Endothelial cell of umbilical vein (primary cell): ENCODE results near the gene THRSP. TPM values are rescaled to one million over a fixed set of nuclear protein-coding genes. Genes with fewer than 3 reads are reported as not detected.

Experiments
- BruUV-seq: library from RNA; stranded (reverse); fragments of 400-500 nt; replicated peaks from 2 replicates; lab custom pipeline; 2021; lab: Mats Ljungman, UMichigan
- CTCF ChIA-PET: fragments of 300-600, 350-600 bp; sonication (Branson Sonifier 250); formaldehyde crosslinking; loops from one replicate; lab custom pipeline; 2021; ENCODE audit warnings: antibody characterized with exemption, inconsistent platforms; lab: Charles Lee
- POLR2A ChIA-PET: fragments of 300-600, 350-600 bp; sonication (Branson Sonifier 250); formaldehyde crosslinking; loops from one replicate; lab custom pipeline; 2021; ENCODE audit warnings: antibody characterized with exemption, inconsistent platforms; lab: Charles Lee
- DNase-seq: peaks from one replicate; pipeline ENCODE4 v3.0.0-alpha.2; 2011; ENCODE audit warnings: low read depth, low spot score
- FAIRE-seq: peaks from 2 replicates; lab custom pipeline; 2011; peaks lifted over from hg19 to GRCh38; lab: Jason Lieb, UNC
- H2AFZ ChIP-seq: 2 replicates; pipeline ENCODE4 v1.6.0; 2012; ENCODE audit warnings: low read depth, low read length, control low read depth, inconsistent platforms
- H3K27ac ChIP-seq: 2 replicates; pipeline ENCODE4 v1.5.1; 2011; ENCODE audit warnings: low read depth, mild to moderate bottlenecking, control low read depth, low read length, moderate library complexity; ENCODE audit not compliant: insufficient read depth
- H3K27me3 ChIP-seq, 2 experiments: 2 replicates each; pipeline versions ENCODE4 v1.6.0 to v1.6.1; 2011; ENCODE audit warnings: low read length in 2 of 2, mixed read lengths in 1 of 2; ENCODE audit not compliant: control insufficient read depth in 2 of 2, insufficient read depth in 2 of 2
- H3K36me3 ChIP-seq, 2 experiments: 2 replicates in 1 of 2; 3 replicates in 1 of 2; pipeline ENCODE4 v1.5.1; 2011; ENCODE audit warnings: low read length in 2 of 2, mild to moderate bottlenecking in 1 of 2, moderate library complexity in 1 of 2; ENCODE audit not compliant: control insufficient read depth in 2 of 2, insufficient read depth in 2 of 2; ENCODE audit errors: extremely low read depth in 1 of 2
- H3K4me1 ChIP-seq: 3 replicates; pipeline ENCODE4 v1.5.1; 2011; ENCODE audit warnings: mild to moderate bottlenecking, low read length; ENCODE audit not compliant: control insufficient read depth, insufficient read depth; ENCODE audit errors: extremely low read depth
- H3K4me2 ChIP-seq: 2 replicates; pipeline ENCODE4 v1.6.1; 2011; ENCODE audit warnings: low read length, control low read depth, mixed read lengths; ENCODE audit not compliant: insufficient read depth
- H3K4me3 ChIP-seq, 3 experiments: fragments of 200-600 bp in 1 of 3; sonication (generic), shearing (Covaris generic) in 1 of 3; replicated peaks in 1 of 3; 2 replicates each; pipeline ENCODE4 v1.5.1; 2011 to 2016; ENCODE audit warnings: control low read depth in 3 of 3, low read length in 3 of 3, mild to moderate bottlenecking in 2 of 3, inconsistent platforms in 1 of 3, low read depth in 1 of 3, moderate library complexity in 1 of 3; ENCODE audit not compliant: insufficient read depth in 1 of 3
- H3K79me2 ChIP-seq: 2 replicates; pipeline ENCODE4 v1.6.0; 2012; ENCODE audit warnings: low read length, inconsistent platforms; ENCODE audit not compliant: control insufficient read depth, insufficient read depth
- H3K9ac ChIP-seq: replicated peaks from 2 replicates; pipeline ENCODE3; 2011; ENCODE audit warnings: low read length, control low read depth; ENCODE audit not compliant: insufficient read depth; ENCODE audit errors: extremely low read depth
- H3K9me1 ChIP-seq: replicated peaks from 3 replicates; pipeline ENCODE4 v1.6.0; 2011; ENCODE audit warnings: mild to moderate bottlenecking, low read length; ENCODE audit not compliant: control insufficient read depth, insufficient read depth; ENCODE audit errors: extremely low read depth
- H3K9me3 ChIP-seq: replicated peaks from 2 replicates; pipeline ENCODE4 v1.5.1; 2012; ENCODE audit warnings: low read length, inconsistent platforms; ENCODE audit not compliant: control insufficient read depth, insufficient read depth
- H4K20me1 ChIP-seq: replicated peaks from 2 replicates; pipeline ENCODE3; 2011; ENCODE audit warnings: mild to moderate bottlenecking, low read length; ENCODE audit not compliant: control insufficient read depth, insufficient read depth; ENCODE audit errors: extremely low read depth
- EZH2 ChIP-seq: IDR thresholded peaks from 2 replicates; pipeline ENCODE4 v1.6.1; 2012; ENCODE audit warnings: borderline replicate concordance, low read depth, mild to moderate bottlenecking, moderate library complexity, low read length, inconsistent platforms; ENCODE audit not compliant: severe bottlenecking
- FOS ChIP-seq: IDR thresholded peaks from 2 replicates; pipeline ENCODE4 v1.6.1; 2011; ENCODE audit warnings: mild to moderate bottlenecking, low read length, moderate library complexity, borderline replicate concordance; ENCODE audit not compliant: insufficient read depth
- GATA2 ChIP-seq: IDR thresholded peaks from 2 replicates; pipeline ENCODE4 v1.7.0; 2011; ENCODE audit warnings: low read depth, mild to moderate bottlenecking, moderate library complexity, mixed read lengths, low read length; ENCODE audit not compliant: insufficient read length, insufficient read depth
- JUN ChIP-seq: IDR thresholded peaks from 2 replicates; pipeline ENCODE4 v1.6.1; 2011; ENCODE audit warnings: borderline replicate concordance, low read depth; ENCODE audit not compliant: insufficient read length, insufficient read depth
- MYC ChIP-seq: IDR thresholded peaks from one replicate; pipeline ENCODE4 v1.6.1; 2011; ENCODE audit warnings: mild to moderate bottlenecking, low read depth, low read length
- POLR2A ChIP-seq: IDR thresholded peaks from 2 replicates; pipeline ENCODE4 v1.6.1; 2012; ENCODE audit warnings: low read depth, mild to moderate bottlenecking, control low read depth, low read length
- POLR2AphosphoS5 ChIP-seq: IDR thresholded peaks from 2 replicates; pipeline ENCODE4 v1.6.1; 2012; ENCODE audit warnings: low read depth, mild to moderate bottlenecking, control low read depth, low read length, moderate library complexity; ENCODE audit not compliant: insufficient read depth
- dilution Hi-C: fragments of 300-500 bp; cut with MboI; formaldehyde crosslinking; loops from one replicate; pipeline ENCODE4 v1.15.0; 2019; ENCODE audit warnings: low sequenced_read_pairs; ENCODE audit not compliant: extremely low pct_ligation_motif_present
- intact Hi-C: fragments of 100-400 bp; cut with micrococcal nuclease; formaldehyde crosslinking; loops from one replicate; pipeline ENCODE4 v1.10.0; 2022
- polyA plus RNA-seq, 4 experiments: library from polyadenylated mRNA; depleted of rRNA in 3 of 4; stranded (reverse) in 3 of 4; unstranded in 1 of 4; fragments of >200 nt; gene quantifications; 2 replicates each; pipeline versions ENCODE4 v1.2.1 to v1.2.3, GENCODE V29; 2011 to 2012; ENCODE audit warnings: missing spikeins in 1 of 4
- total RNA-seq: library from RNA; stranded (reverse); gene quantifications from 2 replicates; pipeline ENCODE4 v1.2.3, GENCODE V29; 2021
- TF ChIP-seq, protein P1 (sequence below): IDR thresholded peaks from 2 replicates; pipeline ENCODE4 v1.6.1; 2011; ENCODE audit not compliant: insufficient read depth, insufficient read length
- TF ChIP-seq, protein P2 (sequence below), 2 donors: IDR thresholded peaks; 1 replicate in 1 of 2; 2 replicates in 1 of 2; pipeline ENCODE4 v1.5.1; 2011; ENCODE audit warnings: low read length in 2 of 2, mild to moderate bottlenecking in 2 of 2, moderate library complexity in 2 of 2, control low read depth in 1 of 2, inconsistent platforms in 1 of 2, low read depth in 1 of 2; ENCODE audit not compliant: insufficient read depth in 1 of 2; ENCODE audit errors: extremely low read depth in 1 of 2

THRSP gene
- total and polyA plus RNA-seq, 2 donors (not counting 3 experiments of a cell fraction or from before 2014, with no cell fraction given) = not detected

DNA sequence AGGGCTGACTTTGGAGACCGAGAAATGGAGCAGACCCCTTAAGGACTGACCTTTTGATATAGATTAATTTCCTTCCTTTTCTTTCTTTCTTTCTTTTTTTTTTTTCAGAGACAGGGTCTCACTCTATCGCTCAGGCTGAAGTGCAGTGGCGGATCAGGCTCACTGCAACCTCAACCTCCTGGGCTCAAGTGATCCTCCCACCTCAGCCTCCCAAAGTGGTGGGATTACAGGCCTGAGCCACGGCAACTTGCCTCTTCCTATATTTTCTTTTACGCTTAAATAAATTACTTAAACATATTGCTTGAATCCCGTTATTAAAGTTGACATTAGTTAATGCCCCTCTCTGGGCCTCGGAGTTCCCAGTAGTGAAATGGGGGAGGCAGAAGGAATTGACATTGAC, 40.2 kb upstream of the THRSP start:
- peak overlapping the region in 2 of 3 experiments; percentile 31 to 41 for H3K4me3 ChIP-seq
- FAIRE-seq = no peak
- TF ChIP-seq, protein P1, sequence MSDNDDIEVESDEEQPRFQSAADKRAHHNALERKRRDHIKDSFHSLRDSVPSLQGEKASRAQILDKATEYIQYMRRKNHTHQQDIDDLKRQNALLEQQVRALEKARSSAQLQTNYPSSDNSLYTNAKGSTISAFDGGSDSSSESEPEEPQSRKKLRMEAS = no peak
- no peak for TF ChIP-seq MYC
- H3K4me1 ChIP-seq = peaks cover 5% of the 10 kb centered on the region
- H3K4me2 ChIP-seq = peak overlapping the region; percentile 80
- dilution Hi-C loops = no loop called here
- intact Hi-C loops = no loop called here
- H3K36me3 ChIP-seq = no peaks in the 10 kb centered on the region
- H3K27ac ChIP-seq = no peak overlapping the region
- H3K79me2 ChIP-seq = no peaks in the 10 kb centered on the region
- POLR2A ChIA-PET = no interaction called here
- H3K9me3 ChIP-seq = no peaks in the 10 kb centered on the region
- peak overlapping the region; percentile 100 for H2AFZ ChIP-seq
- no peak overlapping the region for H3K9ac ChIP-seq
- H4K20me1 ChIP-seq = no peaks in the 10 kb centered on the region
- CTCF ChIA-PET = no interaction called here
- no peaks in the 10 kb centered on the region for H3K27me3 ChIP-seq
- no peaks in the 10 kb centered on the region for H3K9me1 ChIP-seq
- no TSS peak for BruUV-seq
- no peak for DNase-seq

DNA sequence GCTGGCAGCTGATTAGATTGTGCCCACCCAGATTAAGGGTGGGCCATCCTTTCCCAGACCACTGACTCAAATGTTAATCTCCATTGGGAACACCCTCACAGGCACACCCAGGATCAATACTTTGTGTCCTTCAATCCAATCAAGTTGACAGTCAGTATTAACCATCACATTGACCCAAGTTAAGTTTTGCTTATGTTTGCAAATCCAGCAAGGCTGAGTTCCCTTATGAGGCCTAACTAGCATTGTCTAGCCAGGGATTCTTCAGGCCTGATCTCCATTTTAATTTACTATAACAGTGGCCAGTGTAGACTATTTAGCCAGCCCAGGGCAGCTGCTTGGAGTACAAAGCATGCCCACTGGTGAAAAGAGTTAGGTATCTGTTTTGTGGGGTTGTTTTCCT, 38.3 kb upstream of the THRSP start:
- ChIA-PET CTCF (no interaction called here), POLR2A (no interaction called here)
- Histone ChIP-seq H3K4me2 (no peak overlapping the region), H3K9me1 (no peaks in the 10 kb centered on the region), H4K20me1 (no peaks in the 10 kb centered on the region), H3K9me3 (no peaks in the 10 kb centered on the region), H3K27me3 (no peaks in the 10 kb centered on the region), H3K9ac (no peak overlapping the region), H3K27ac (no peak overlapping the region), H2AFZ (no peak overlapping the region), H3K36me3 (no peaks in the 10 kb centered on the region), H3K79me2 (no peaks in the 10 kb centered on the region), H3K4me3 (no peak overlapping the region), H3K4me1 (peaks cover 10% of the 10 kb centered on the region)
- no peak for FAIRE-seq
- dilution Hi-C loops (no loop called here), intact Hi-C loops (no loop called here)
- no TSS peak for BruUV-seq
- no peak for DNase-seq
- no peak for TF ChIP-seq POLR2A
- TF ChIP-seq, protein P2, sequence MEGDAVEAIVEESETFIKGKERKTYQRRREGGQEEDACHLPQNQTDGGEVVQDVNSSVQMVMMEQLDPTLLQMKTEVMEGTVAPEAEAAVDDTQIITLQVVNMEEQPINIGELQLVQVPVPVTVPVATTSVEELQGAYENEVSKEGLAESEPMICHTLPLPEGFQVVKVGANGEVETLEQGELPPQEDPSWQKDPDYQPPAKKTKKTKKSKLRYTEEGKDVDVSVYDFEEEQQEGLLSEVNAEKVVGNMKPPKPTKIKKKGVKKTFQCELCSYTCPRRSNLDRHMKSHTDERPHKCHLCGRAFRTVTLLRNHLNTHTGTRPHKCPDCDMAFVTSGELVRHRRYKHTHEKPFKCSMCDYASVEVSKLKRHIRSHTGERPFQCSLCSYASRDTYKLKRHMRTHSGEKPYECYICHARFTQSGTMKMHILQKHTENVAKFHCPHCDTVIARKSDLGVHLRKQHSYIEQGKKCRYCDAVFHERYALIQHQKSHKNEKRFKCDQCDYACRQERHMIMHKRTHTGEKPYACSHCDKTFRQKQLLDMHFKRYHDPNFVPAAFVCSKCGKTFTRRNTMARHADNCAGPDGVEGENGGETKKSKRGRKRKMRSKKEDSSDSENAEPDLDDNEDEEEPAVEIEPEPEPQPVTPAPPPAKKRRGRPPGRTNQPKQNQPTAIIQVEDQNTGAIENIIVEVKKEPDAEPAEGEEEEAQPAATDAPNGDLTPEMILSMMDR (IDR thresholded peaks at IDR 0.05; ENCODE audit: extremely low read depth in 1 of 2, insufficient read depth in 1 of 2, low read depth in 1 of 2, low read length in 2 of 2) = no peak
- no peak for TF ChIP-seq POLR2AphosphoS5
- no peak for TF ChIP-seq FOS
- TF ChIP-seq EZH2 = no peak
- no peak for TF ChIP-seq GATA2
- TF ChIP-seq, protein P1 = no peak
- TF ChIP-seq MYC = no peak
- TF ChIP-seq JUN = no peak
